ENCODE results near the gene CFAP53.
"Not testable (repeated sequence)": the region's sequence is repeated elsewhere in the genome, so short reads cannot be mapped to it uniquely, and the experiment has no call there.

CFAP53 gene

GRCh38 chr18:50268022-50268747, 1.9 kb upstream of the CFAP53 start:
- DNase-seq: peak; percentile 91

- no peak for DNase-seq
Observed at GRCh38 chr18:50262977-50263376, 3.3 kb downstream of the CFAP53 start.

GRCh38 chr18:50250935-50251334, 15.4 kb downstream of the CFAP53 start:
- no peak for DNase-seq

GRCh38 chr18:50249576-50249975, 16.7 kb downstream of the CFAP53 start:
- DNase-seq: peak; percentile 53

- DNase-seq: no peak
Observed at GRCh38 chr18:50247561-50247960, 18.7 kb downstream of the CFAP53 start.

- DNase-seq: not testable (repeated sequence)
Observed at GRCh38 chr18:50241768-50242167, 24.5 kb downstream of the CFAP53 start.

GRCh38 chr18:50240080-50240563, 26.2 kb downstream of the CFAP53 start:
- DNase-seq: no peak

- DNase-seq: no peak
Observed at GRCh38 chr18:50232419-50232818, 33.9 kb downstream of the CFAP53 start.

GRCh38 chr18:50231621-50232020, 34.7 kb downstream of the CFAP53 start:
- DNase-seq: no peak

GRCh38 chr18:50220249-50220648, 46.0 kb downstream of the CFAP53 start:
- DNase-seq: not testable (repeated sequence)

GRCh38 chr18:50218432-50219197, 47.7 kb downstream of the CFAP53 start:
- peak; percentile 43 for DNase-seq

- no peak for DNase-seq
Observed at GRCh38 chr18:50209311-50209710, 57.0 kb downstream of the CFAP53 start.

GRCh38 chr18:50207722-50208121, 58.6 kb downstream of the CFAP53 start:
- no peak for DNase-seq

GRCh38 chr18:50203801-50204604, 62.3 kb downstream of the CFAP53 start:
- peak; percentile 44 for DNase-seq

GRCh38 chr18:50201476-50202018, 64.7 kb downstream of the CFAP53 start:
- no peak for DNase-seq

- DNase-seq: no peak
Observed at GRCh38 chr18:50199921-50200320, 66.4 kb downstream of the CFAP53 start.

- DNase-seq: no peak
Observed at GRCh38 chr18:50199346-50199855, 66.9 kb downstream of the CFAP53 start.

- DNase-seq: no peak
Observed at GRCh38 chr18:50196261-50196660, 70.0 kb downstream of the CFAP53 start.

GRCh38 chr18:50195689-50196088, 70.6 kb downstream of the CFAP53 start:
- no peak for DNase-seq

GRCh38 chr18:50194631-50195532, 71.4 kb downstream of the CFAP53 start, which contains the start of gene MYO5B:
Gene MYO5B, minus strand, starts transcription at chr18:50195147. Its CDS starts 354 bp downstream, at chr18:50194793.
- DNase-seq: peak; percentile 24

All from hematopoietic multipotent progenitor cell treated with erythropoietin and hydrocortisone succinate and interleukin-3 and kit ligand, for 4 days (in vitro differentiated cells).